SK-N-SH treated with all-trans-retinoic acid at 6 μM for 48 hours (cell line): Measurements from ENCODE around the gene NAP1L4.

Source experiments
- CSRNP3 ChIP-seq: fragments of 250-450 bp; sonication (Bioruptor Pico); IDR thresholded peaks from 2 replicates; pipeline ENCODE4 v1.5.1; 2021; ENCODE audit warnings: mild to moderate bottlenecking, moderate library complexity
- POU6F1 ChIP-seq: fragments of 250-450 bp; sonication (Bioruptor Pico); IDR thresholded peaks from 2 replicates; pipeline ENCODE4 v1.8.0; 2021; ENCODE audit warnings: low read depth, mild to moderate bottlenecking, moderate library complexity, borderline replicate concordance
- PPARA ChIP-seq: fragments of 250-450 bp; sonication (Bioruptor Pico); IDR thresholded peaks from 2 replicates; pipeline ENCODE4 v1.5.0; 2020; ENCODE audit warnings: mild to moderate bottlenecking, borderline replicate concordance
- RARB ChIP-seq: fragments of 250-450 bp; sonication (Bioruptor Pico); IDR thresholded peaks from 2 replicates; pipeline ENCODE4 v1.8.0; 2021; ENCODE audit warnings: mild to moderate bottlenecking, moderate library complexity
- ZFP30 ChIP-seq: fragments of 450-650 bp; formaldehyde crosslinking; IDR thresholded peaks from 2 replicates; pipeline ENCODE4 v1.5.0; 2022; ENCODE audit warnings: mild to moderate bottlenecking, moderate library complexity
- ZNF8 ChIP-seq: fragments of 450-650 bp; formaldehyde crosslinking; IDR thresholded peaks from 2 replicates; pipeline ENCODE4 v1.5.0; 2020; ENCODE audit warnings: mild to moderate bottlenecking, moderate library complexity

- TF ChIP-seq CSRNP3 (CRISPR knock-in tag), result no peak
- TF ChIP-seq ZNF8 (CRISPR knock-in tag), result no peak
- no peak for TF ChIP-seq ZFP30 (CRISPR knock-in tag)
- no peak for TF ChIP-seq RARB (CRISPR knock-in tag)
- TF ChIP-seq POU6F1, result no peak
- no peak for TF ChIP-seq PPARA (CRISPR knock-in tag)
These were observed 22.8 kb upstream of the NAP1L4 start for GRCh38 chr11:3014943-3015342.
